Epithelial cell of proximal tubule (primary cell): ENCODE results near the gene TIGD4. TPM values are rescaled to one million over a fixed set of nuclear protein-coding genes. Genes with fewer than 3 reads are reported as not detected.
"Not testable (repeated sequence)": the region's sequence is repeated elsewhere in the genome, so short reads cannot be mapped to it uniquely, and the experiment has no call there.

Experiments
- DNase-seq: peaks from one replicate; pipeline ENCODE4 v3.0.0-alpha.2; 2011; ENCODE audit warnings: low read depth
- H3K4me3 ChIP-seq: 2 replicates; pipeline ENCODE4 v1.5.1; 2011; ENCODE audit warnings: low read depth, mild to moderate bottlenecking, low read length
- total RNA-seq: library from RNA; depleted of rRNA; stranded (reverse); fragments of >200 nt; gene quantifications from 2 replicates; pipeline ENCODE4 v1.2.3, GENCODE V29; 2015
- TF ChIP-seq, protein P1 (sequence below): conservative IDR thresholded peaks from 2 replicates; pipeline ENCODE4 v1.5.1; 2012; ENCODE audit warnings: low read depth, mild to moderate bottlenecking, low read length

TIGD4 gene
- total RNA-seq, 1 donor from 2014 or later, result 0.12 TPM

DNA sequence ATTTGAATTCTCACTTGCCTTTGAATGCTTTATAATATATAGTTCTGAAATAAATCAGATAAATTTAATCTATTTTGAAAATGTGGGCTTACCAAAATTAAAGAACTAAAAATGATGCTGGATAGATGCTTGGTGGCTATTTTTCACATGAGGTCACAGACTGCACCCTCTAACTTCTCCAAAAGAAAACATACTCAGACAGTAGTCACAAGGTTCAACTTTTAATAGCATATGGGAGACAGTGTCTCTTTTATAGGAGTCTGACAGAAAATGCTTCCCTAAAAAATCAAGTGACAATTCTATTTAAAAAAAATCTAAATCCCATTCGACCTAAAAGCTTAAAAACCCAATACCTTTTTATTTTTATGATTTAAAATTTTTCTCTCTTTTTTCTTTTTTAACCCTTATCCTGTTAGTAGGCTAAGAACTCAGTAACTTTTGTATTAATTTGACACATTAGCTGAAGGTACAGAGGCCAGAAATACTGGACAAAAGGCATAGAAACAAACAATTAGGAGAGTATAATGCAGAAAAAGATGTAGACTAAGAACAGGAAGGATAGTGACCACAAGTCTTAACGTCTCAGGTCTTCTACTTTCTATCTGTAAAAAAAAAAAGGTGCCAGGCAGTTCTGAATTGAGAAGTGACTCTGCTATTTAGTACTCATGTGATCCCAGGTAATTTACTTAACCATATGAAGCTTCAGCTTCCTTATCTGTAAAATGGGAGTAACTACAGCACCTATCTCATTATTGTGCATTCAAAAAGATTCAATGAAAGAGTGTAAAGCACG, 7.6 kb downstream of the TIGD4 start:
- TF ChIP-seq, protein P1, sequence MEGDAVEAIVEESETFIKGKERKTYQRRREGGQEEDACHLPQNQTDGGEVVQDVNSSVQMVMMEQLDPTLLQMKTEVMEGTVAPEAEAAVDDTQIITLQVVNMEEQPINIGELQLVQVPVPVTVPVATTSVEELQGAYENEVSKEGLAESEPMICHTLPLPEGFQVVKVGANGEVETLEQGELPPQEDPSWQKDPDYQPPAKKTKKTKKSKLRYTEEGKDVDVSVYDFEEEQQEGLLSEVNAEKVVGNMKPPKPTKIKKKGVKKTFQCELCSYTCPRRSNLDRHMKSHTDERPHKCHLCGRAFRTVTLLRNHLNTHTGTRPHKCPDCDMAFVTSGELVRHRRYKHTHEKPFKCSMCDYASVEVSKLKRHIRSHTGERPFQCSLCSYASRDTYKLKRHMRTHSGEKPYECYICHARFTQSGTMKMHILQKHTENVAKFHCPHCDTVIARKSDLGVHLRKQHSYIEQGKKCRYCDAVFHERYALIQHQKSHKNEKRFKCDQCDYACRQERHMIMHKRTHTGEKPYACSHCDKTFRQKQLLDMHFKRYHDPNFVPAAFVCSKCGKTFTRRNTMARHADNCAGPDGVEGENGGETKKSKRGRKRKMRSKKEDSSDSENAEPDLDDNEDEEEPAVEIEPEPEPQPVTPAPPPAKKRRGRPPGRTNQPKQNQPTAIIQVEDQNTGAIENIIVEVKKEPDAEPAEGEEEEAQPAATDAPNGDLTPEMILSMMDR, result no peak

DNA sequence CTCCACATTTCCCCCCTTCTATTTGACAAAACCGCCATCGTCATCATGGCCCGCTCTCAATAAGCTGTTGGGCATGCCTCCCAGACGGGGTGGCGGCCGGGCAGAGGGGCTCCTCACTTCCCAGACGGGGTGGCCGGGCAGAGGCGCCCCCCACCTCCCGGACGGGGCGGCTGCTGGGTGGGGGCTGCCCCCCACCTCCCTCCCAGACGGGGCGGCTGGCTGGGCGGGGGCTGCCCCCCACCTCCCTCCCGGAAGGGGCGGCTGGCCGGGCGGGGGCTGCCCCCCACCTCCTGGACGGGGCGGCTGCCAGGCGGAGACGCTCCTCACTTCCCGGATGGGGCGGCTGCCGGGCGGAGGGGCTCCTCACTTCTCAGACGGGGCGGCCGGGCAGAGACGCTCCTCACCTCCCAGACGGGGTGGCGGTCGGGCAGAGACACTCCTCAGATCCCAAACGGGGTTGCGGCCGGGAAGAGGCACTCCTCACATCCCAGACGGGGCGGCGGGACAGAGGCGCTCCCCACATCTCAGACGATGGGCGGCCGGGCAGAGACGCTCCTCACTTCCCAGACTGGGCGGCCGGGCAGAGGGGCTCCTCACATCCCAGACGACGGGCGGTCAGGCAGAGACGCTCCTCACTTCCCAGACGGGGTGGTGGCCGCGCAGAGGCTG, 14.3 kb downstream of the TIGD4 start:
- H3K4me3 ChIP-seq, DNase-seq: not testable (repeated sequence)

More for the DNA sequence above, 7.6 kb downstream of the TIGD4 start:
- no peak overlapping the region for H3K4me3 ChIP-seq
- no peak for DNase-seq

DNA sequence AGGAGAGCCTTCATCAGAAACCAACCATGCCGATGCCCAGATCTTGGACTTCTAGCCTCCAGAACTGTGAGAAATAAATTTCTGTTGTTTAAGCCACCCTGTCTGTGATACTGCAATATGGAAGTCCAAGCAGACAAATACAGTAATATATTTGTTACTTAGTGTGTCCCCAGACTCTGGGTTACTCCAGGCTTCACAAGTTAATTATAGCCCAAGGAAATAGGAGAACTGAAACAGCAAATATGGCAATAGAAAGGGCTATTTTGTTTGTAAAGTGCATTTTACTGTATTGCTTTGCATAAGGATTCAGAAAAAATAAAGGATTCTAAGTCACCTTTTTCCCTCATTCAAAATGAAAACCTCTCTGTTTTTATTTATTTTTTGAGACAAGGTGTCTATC, 15.7 kb downstream of the TIGD4 start:
- DNase-seq, result no peak
- TF ChIP-seq, protein P1, result no peak
- H3K4me3 ChIP-seq, result no peak overlapping the region

DNA sequence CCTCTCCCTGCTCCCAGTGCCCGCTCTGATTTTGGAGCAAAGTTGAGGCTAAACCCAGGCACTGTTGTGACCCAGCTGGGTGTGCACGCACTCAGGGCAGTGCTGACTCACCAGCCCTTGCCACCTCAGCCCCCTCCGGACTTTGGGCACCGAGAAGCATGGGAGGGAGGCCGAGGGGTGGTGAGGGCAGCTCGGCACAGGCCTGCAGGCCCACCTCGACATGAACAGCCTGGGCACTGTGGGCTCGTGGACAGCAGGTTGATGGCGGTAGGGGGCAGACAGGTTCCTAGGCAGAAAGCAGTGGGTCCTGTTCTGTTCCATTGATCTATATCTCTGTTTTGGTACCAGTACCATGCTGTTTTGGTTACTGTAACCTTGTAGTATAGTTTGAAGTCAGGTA, 30.9 kb downstream of the TIGD4 start:
- no peak overlapping the region for H3K4me3 ChIP-seq
- TF ChIP-seq, protein P1, result no peak

DNA sequence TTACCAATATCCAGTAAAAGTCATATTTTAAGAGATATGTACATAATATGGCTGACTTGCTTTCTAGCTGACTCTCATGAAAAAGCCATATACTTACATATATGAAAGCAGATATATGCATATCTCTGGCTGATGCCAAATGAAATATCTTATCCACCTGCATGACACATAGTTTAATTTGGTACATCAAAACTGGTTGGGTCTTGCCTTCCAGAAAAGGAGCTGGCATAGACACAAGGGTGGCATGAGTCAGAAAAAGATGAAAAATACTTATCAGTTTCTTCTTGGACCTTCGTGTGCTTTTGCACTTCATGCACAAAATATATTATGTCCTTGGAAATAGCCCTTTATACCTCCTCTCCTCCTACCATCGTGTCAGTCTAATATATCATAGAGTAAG, 32.1 kb downstream of the TIGD4 start:
- DNase-seq, result no peak
- TF ChIP-seq, protein P1, result no peak
- no peak overlapping the region for H3K4me3 ChIP-seq

More for the DNA sequence above, 30.9 kb downstream of the TIGD4 start:
- DNase-seq, result no peak

DNA sequence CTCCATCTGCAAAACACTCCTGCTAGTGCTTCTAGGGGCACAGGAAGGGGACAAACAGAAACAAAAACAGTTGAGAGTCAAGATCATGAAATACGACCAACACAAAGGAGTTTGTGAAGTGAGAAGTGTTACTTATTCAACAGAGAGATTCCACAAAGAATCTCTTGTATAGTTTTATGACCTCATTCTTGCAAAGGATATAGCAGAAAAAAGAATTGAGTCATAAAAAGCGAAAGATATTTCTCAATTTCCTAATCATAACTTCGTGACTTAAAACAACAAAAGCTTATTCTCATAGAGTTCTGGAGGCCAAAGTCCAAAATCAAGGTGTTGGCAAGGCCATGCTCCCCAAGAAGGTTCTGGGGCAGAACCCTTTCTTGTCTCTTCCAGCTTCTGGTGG, 40.7 kb downstream of the TIGD4 start:
- H3K4me3 ChIP-seq, result no peak overlapping the region
- DNase-seq, result no peak
- TF ChIP-seq, protein P1, result no peak

DNA sequence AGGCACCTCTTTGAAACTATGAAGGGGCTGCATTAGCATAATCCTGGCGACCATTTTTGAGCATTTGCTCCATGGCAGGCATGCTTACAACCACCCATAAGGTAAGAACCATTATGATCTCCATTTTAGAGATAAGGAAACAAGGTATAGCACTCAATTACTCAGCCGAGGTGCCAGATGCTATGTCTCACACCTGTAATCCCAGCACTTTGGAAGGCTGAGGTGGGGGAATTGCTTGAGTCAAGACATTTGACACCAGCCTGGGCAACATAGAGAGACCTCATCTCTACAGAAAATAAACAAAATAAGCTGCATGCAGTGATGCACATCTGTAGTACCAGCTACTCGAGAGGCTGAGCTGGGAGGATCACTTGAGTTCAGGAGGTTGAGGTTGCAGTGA, 43.6 kb downstream of the TIGD4 start:
- DNase-seq, result no peak
- H3K4me3 ChIP-seq, result no peak overlapping the region
- TF ChIP-seq, protein P1, result no peak
